ENCODE results near the gene PIGS.
"Not testable (repeated sequence)": the region's sequence is repeated elsewhere in the genome, so short reads cannot be mapped to it uniquely, and the experiment has no call there.

PIGS gene

DNA sequence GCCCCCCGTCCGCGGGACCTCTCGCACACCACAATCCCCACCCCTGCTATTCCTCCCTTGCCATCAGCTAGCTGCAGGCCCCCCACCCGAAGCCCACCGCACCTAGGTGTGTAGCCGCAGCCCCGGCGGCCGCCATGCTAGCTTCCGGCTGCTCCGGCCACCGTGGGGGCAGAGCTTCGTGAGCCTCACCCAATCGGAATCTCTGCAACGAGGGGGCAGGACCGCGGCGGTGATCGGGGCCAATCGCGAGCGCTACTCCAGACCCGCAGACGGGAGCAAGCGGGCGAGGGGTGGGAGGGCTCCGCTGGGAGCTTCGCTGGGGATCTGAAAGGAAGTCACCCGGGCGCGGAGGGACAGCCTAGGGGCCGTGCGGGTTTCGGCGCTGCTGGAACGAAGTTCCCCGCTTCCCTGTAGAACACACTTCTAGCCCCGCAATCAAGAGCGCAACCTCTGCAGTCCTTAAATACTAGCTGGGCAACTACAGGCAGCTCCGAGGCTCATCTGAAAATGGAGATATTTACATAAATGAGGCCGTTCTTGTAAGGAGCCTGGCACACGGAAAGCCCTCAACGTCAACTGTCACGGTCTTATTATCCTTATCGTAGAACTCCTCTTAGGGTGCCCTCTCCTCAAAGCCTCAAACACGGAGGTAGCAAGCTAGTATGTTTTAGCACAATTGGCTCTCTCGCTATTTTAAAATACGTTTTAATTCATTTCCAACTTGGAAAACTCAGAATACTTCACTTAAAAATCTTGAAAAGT is at the start of gene PIGS:
TSS of gene PIGS (minus strand) at position 164 of the 762 bp plus-strand sequence. CDS start at position 136, 28 bp downstream.
- DNase-seq (ENCODE audit: low read depth in 1 of 2, low spot score in 1 of 2) = peak; percentile 80 to 93

DNA sequence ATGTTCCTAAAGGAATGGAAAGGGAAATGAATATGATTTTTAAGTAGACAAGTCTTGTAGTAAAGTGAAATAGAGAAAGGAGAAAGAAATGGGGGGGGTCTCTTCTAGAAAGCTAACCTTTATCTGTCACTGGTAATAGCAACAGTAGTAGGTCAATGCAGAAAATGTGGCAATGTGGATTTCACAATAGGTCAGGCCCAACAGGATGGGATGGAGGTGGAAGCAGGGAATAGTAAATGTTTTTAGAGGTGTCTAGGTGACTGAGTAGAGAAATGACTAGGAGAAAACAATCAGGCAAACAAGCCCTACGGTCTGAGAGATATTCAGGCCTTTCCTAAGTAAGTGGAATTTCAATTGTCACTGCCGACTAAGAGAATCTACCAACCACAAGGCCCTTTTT is 48.7 kb upstream of the PIGS start:
- DNase-seq (ENCODE audit: low read depth in 1 of 2, low spot score in 1 of 2) = no peak

DNA sequence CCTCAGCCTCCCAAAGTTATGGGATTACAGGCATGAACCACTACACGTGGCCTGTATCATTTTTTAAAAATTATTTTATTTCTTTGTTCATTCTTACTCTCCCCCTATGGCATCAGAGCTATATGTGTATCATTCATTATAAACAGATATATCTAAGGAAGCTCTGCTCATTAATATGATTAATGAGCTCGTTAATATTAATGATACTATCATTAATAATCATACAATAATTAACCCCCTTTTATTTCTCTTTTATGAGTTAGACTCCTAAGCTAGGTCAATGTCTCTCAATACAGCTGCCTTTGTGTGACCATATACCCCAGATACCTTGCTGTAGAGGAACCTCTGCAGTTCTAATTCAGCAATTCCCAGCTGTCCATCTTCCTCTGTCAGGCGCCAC is 47.1 kb upstream of the PIGS start:
- DNase-seq (ENCODE audit: low read depth in 1 of 2, low spot score in 1 of 2) = no peak

- DNase-seq (ENCODE audit: low read depth in 1 of 2, low spot score in 1 of 2) = no peak
These were observed 45.0 kb upstream of the PIGS start for GRCh38 chr17:28616281-28616680.

GRCh38 chr17:28615260-28615940 is 44.1 kb upstream of the PIGS start:
- DNase-seq (ENCODE audit: low read depth in 1 of 2, low spot score in 1 of 2) = no peak

DNA sequence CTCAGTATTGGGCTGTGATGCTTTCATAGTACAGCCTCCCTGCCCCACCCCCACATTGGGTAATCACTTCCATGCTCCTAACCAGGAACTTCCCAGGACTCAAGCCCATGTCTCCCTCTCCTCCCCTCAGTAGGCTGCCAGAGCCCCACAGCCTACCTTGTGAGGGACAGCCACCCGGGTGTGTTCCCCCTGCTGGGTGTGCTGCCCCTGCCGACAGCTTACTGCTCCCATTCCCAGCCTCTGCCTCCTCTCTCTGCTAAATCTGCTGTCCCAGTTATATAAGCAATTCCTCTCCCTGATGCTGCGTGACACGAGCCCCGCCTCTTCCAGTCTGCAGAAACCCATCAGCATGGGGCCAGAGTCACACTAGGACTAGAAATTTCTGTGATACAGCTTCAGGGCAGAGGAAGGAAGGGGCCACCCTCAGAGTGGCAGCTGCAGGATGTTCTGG is 42.6 kb upstream of the PIGS start, which contains the start of gene RSKR:
TSS of gene RSKR (minus strand) at position 255 of the 451 bp plus-strand sequence. CDS start at position 231, 24 bp downstream.
- DNase-seq (ENCODE audit: low read depth in 1 of 2, low spot score in 1 of 2) = no peak

DNA sequence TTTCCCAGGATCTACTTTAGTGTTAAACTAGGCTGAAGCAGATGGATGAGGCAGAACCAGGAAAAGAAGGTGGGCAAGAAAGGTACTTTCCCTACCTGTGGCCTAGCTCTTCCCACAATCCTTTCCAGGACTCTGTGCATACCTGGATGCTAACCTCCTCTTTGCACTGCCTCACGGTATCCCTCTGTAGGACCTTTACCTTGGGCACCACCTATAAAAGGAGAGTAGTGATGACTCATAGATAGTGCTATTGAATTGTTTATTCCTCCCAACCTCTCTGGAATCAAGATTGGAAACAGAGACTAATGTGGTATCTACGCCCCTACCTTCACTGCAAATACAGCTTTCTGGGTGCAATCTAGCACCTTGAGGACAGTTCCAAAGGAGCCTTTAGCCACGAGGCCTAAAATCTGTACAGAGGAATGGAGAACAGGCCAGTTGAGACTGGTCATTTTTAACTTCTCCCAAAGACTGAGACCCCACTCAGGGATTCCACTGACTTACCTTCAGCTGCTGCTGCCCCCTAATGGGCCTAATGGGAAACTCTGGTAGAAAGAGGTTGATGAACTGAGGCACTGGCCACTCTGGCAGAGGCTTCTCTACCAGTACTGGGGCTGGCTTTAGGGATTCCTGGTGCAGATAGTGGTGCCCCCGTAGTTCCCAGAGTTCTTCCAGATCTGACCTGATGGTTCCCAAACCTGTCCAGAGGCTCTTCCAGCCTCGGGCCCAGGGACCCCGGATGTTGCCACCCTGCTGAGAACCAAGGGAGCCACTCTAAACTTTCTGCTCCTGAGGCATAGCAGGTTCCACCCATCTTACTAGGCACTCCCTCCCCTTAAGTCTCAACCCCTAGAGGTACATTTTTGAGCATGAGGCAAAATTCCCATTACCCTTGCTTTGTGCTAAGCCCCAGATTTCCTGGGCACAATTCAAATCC is 41.9 kb upstream of the PIGS start:
- DNase-seq (ENCODE audit: low read depth in 1 of 2, low spot score in 1 of 2) = peak in 1 of 2 donors; percentile 26

DNA sequence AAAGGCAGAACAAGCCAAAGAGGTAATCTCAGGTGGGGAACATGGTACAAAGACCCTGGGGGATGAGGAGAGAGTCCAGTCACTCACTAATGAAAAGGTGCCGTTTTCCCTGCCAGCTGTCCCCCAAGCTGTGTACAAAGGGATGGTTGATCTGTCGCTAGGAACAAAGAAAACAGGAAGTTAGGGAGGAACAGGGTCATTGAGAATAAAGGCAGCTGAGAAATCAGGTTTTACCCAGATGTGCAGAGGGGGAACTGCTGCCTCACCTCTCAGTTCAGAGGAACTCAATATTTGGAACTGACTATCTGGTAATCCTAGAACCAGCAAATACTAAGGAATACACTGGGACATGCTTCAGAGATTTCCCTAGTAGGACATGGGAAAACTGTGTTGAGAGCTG is 41.2 kb upstream of the PIGS start:
- DNase-seq (ENCODE audit: low read depth in 1 of 2, low spot score in 1 of 2) = no peak

DNA sequence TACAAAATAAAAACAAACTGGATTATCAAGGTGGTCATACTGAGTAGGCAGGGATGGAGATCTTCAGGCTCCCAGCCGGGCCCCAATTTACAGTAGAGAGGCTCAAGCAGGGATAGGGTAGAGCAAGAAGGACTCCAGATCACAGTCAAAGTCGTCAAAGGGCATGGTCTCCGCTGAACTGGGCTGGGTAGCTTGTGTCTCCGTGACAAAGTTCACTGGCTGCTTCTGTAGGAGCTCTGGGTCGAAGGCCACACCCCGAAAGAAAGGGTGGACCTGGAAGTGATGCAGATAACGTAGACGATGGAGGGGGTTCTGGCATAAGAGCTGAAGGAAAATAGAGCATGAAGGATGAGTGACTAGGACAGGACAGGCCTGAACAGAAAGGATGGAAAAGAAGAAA is 39.1 kb upstream of the PIGS start:
- no peak for DNase-seq (ENCODE audit: low read depth in 1 of 2, low spot score in 1 of 2)

- not testable (repeated sequence) for DNase-seq (ENCODE audit: low read depth in 1 of 2, low spot score in 1 of 2)
These were observed 32.7 kb upstream of the PIGS start for GRCh38 chr17:28604031-28604430.

DNA sequence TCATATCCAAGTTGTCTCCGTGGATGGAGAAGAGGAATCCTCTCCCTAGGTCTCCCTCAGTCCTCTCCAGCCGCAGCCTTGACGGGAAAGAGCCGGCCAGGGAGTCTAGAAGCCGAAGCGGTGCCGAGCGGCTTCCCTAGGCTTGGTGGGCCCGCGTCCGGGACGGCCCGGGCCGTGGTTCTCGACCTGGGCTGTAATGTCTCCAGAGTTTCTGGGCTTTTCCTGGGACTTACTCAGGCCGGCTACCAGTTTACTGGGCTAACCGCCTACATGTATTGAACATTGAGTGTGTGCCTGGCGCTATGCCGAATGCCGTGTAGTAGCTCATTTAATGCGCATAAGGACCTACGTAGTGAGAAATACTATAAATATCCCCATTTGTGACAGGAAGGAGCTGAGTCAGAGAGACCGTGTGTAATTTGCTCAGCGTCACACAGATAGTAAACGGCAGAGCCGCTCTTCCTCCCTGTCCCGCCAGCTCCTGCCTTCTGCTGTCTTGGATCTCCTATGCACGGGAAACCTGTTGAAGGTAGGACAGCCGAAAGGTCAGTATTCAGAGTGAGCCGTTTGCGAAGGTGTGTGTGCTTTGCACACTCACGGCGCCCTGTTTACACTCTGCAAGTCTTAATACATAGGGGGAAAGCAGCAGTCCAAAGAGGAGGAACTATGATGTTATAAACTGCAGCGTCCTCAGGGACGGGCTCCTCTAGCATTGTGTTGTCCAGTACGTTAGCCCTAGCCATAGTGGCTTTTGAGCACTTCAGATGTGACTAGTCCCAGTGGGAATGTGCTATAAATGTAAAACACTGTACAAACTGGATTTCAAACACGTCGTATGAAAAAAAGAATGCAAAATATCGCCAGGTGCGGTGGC is 28.2 kb upstream of the PIGS start:
- peak; percentile 47 to 61 for DNase-seq (ENCODE audit: low read depth in 1 of 2, low spot score in 1 of 2)

GRCh38 chr17:28598799-28599310 is 27.5 kb upstream of the PIGS start, which contains the start of gene SPAG5:
SPAG5 (minus strand) TSS chr17:28599025; CDS start chr17:28598946, 79 bp downstream.
- peak; percentile 88 to 89 for DNase-seq (ENCODE audit: low read depth in 1 of 2, low spot score in 1 of 2)

DNA sequence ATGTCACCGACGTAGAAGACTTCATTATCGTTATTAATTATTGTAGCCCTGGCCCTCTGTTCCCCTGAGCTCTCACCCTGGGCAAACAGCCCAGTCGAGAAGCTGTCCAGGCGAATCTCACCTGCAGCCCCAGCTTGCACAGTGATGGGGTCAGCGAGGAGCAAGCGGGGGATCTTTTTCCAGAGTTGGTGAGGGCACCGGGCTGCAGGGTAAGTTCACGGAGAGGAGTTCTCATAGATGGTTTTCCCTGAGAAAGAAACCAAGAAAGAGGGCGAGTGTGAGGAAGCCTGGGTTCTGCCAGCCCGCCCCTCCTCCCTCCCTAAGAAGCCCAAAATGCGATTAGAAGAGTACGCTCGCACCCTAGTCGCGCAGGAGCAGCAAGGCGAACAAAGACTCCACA is 27.1 kb upstream of the PIGS start:
- DNase-seq (ENCODE audit: low read depth in 1 of 2, low spot score in 1 of 2) = no peak

- DNase-seq (ENCODE audit: low read depth in 1 of 2, low spot score in 1 of 2) = no peak
These were observed 26.5 kb upstream of the PIGS start for GRCh38 chr17:28597606-28598383.

GRCh38 chr17:28592260-28592659 is 20.9 kb upstream of the PIGS start:
- DNase-seq (ENCODE audit: low read depth in 1 of 2, low spot score in 1 of 2) = no peak

DNA sequence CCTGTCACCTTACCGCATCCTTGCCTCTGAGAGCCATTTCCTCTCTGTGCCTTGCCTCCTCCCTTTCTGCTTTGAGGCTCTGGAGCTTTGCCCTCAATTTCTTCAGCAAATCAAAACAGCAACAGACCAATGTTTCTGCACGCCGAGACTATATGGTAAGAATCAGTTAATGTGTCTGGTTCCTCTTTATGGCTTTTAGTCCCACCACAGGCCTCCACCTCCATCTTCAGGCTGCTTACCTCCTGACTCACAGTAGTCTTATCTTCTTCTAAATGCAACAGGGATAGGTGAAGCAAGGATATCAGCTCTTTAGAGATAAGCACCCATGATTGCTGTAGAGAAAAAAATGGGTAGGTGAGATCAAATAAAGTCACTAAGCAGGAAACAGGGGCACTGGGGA is 14.5 kb upstream of the PIGS start:
- no peak for DNase-seq (ENCODE audit: low read depth in 1 of 2, low spot score in 1 of 2)

GRCh38 chr17:28584434-28584833 is 13.1 kb upstream of the PIGS start:
- DNase-seq (ENCODE audit: low read depth in 1 of 2, low spot score in 1 of 2) = no peak

GRCh38 chr17:28582513-28582912 is 11.2 kb upstream of the PIGS start:
- DNase-seq (ENCODE audit: low read depth in 1 of 2, low spot score in 1 of 2) = no peak

DNA sequence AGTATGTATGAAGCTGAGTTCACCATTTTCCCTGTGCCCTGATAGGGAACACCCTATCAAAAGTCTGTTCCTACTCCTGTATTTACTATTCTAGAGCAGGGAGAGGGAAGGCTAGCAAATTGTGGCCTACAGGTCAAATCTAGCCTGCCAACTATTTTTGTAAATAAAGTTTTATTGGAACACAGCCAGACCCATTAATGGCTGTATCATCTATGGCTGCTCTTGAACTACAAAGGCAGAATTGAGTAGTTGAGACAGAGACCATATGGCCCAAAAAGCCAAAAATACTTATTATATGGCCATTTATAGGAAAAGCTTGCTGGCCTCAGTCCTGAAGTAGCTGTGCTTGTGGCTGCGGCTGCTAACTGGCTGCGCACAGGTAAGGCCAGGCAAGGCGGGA is 9.6 kb upstream of the PIGS start:
- no peak for DNase-seq (ENCODE audit: low read depth in 1 of 2, low spot score in 1 of 2)

Data from activated CD4-positive, alpha-beta T cell treated with anti-CD3 and anti-CD28 coated beads, Interleukin-2, amount 50 U/mL, for 24 hours (primary cell).